DND-41 (cell line): Measurements from ENCODE around the gene FAM234A.

Experiments used
- ATAC-seq: fragments of 200-7000 bp; cut with Tn5 transposase; 3 replicates; pipeline ENCODE4 v1.9.1; 2021; ENCODE audit warnings: low read depth; ENCODE audit not compliant: insufficient read depth
- DNase-seq: peaks from one replicate; pipeline ENCODE4 v3.0.0-alpha.2; 2020
- H2AFZ ChIP-seq: 2 replicates; pipeline ENCODE4 v1.6.0; 2012; ENCODE audit warnings: low read depth, low read length
- H3K27ac ChIP-seq: 2 replicates; pipeline ENCODE4 v1.5.1; 2012; ENCODE audit warnings: low read length, inconsistent platforms
- H3K27me3 ChIP-seq: fragments of 200-600 bp; sonication (generic); 2 replicates; pipeline ENCODE4 v1.6.0; 2012; ENCODE audit warnings: low read length, mild to moderate bottlenecking, inconsistent platforms; ENCODE audit not compliant: insufficient read depth, poor library complexity
- H3K36me3 ChIP-seq: 2 replicates; pipeline ENCODE4 v1.5.1; 2012; ENCODE audit warnings: low read length, inconsistent platforms; ENCODE audit not compliant: insufficient read depth
- H3K4me1 ChIP-seq: 2 replicates; pipeline ENCODE4 v1.5.1; 2012; ENCODE audit warnings: mild to moderate bottlenecking, low read length; ENCODE audit not compliant: insufficient read depth
- H3K4me2 ChIP-seq: 2 replicates; pipeline ENCODE4 v1.6.0; 2012; ENCODE audit warnings: mild to moderate bottlenecking, moderate library complexity, low read length, inconsistent platforms; ENCODE audit not compliant: insufficient read depth
- H3K4me3 ChIP-seq, 2 experiments: fragments of 200-600 bp in 1 of 2; shearing (Covaris generic) in 1 of 2; 2 replicates each; pipeline ENCODE4 v1.5.1; 2012 to 2016; ENCODE audit warnings: inconsistent platforms in 2 of 2, low read length in 2 of 2, mild to moderate bottlenecking in 2 of 2, low read depth in 1 of 2, moderate library complexity in 1 of 2
- H3K79me2 ChIP-seq: 2 replicates; pipeline ENCODE4 v1.6.0; 2012; ENCODE audit warnings: low read length, inconsistent platforms; ENCODE audit not compliant: insufficient read depth
- H3K9ac ChIP-seq: 2 replicates; pipeline ENCODE4 v1.6.0; 2012; ENCODE audit warnings: low read depth, mild to moderate bottlenecking, inconsistent platforms, low read length, moderate library complexity
- H3K9me3 ChIP-seq: 2 replicates; pipeline ENCODE4 v1.5.1; 2012; ENCODE audit warnings: low read length, moderate library complexity, mild to moderate bottlenecking, inconsistent platforms; ENCODE audit not compliant: insufficient read depth, severe bottlenecking
- H4K20me1 ChIP-seq: 2 replicates; pipeline ENCODE4 v1.6.0; 2012; ENCODE audit warnings: low read length; ENCODE audit not compliant: insufficient read depth
- EZH2 ChIP-seq: IDR thresholded peaks from 3 replicates; pipeline ENCODE4 v1.6.1; 2012; ENCODE audit warnings: borderline replicate concordance, low read depth, mild to moderate bottlenecking, moderate library complexity, low read length, inconsistent platforms; ENCODE audit not compliant: severe bottlenecking
- TF ChIP-seq, protein P1 (sequence below): IDR thresholded peaks from 2 replicates; pipeline ENCODE4 v1.5.1; 2012; ENCODE audit warnings: borderline replicate concordance, low read length, moderate library complexity, mild to moderate bottlenecking; ENCODE audit not compliant: poor library complexity, severe bottlenecking; ENCODE audit errors: extremely low read depth

Gene FAM234A

DNA sequence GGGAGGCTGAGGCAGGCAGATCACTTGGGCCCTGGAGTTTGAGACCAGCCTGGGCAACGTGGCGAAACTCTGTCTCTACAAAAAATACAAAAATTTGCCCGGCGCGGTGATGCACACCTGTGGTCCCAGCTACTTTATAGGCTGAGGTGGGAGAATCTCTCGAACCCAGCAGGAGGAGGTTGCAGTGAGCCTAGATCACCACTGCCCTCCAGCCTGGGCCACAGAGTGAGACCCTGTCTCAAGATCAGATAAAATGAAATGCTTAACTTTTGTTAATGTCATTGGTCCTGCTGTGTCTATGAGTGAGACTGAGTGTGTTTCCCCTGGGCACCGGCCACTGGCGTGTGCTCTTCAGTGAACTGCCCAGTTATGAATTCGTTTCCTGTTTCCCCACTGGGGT, 10.5 kb downstream of the FAM234A start:
- H3K9ac ChIP-seq: no peak overlapping the region
- H3K27ac ChIP-seq: no peak overlapping the region
- H3K9me3 ChIP-seq: no peaks in the 10 kb centered on the region
- H3K4me2 ChIP-seq: no peak overlapping the region
- H3K4me1 ChIP-seq: no peaks in the 10 kb centered on the region
- H3K4me3 ChIP-seq: no peak overlapping the region
- H3K79me2 ChIP-seq: peaks cover 15% of the 10 kb centered on the region
- H3K27me3 ChIP-seq: no peaks in the 10 kb centered on the region
- peaks cover 4% of the 10 kb centered on the region for H3K36me3 ChIP-seq
- DNase-seq: no peak
- no peak overlapping the region for H2AFZ ChIP-seq
- TF ChIP-seq, protein P1, sequence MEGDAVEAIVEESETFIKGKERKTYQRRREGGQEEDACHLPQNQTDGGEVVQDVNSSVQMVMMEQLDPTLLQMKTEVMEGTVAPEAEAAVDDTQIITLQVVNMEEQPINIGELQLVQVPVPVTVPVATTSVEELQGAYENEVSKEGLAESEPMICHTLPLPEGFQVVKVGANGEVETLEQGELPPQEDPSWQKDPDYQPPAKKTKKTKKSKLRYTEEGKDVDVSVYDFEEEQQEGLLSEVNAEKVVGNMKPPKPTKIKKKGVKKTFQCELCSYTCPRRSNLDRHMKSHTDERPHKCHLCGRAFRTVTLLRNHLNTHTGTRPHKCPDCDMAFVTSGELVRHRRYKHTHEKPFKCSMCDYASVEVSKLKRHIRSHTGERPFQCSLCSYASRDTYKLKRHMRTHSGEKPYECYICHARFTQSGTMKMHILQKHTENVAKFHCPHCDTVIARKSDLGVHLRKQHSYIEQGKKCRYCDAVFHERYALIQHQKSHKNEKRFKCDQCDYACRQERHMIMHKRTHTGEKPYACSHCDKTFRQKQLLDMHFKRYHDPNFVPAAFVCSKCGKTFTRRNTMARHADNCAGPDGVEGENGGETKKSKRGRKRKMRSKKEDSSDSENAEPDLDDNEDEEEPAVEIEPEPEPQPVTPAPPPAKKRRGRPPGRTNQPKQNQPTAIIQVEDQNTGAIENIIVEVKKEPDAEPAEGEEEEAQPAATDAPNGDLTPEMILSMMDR: no peak
- no peak for TF ChIP-seq EZH2
- peaks cover 2% of the 10 kb centered on the region; the same call in 1 of the 2 replicates for H4K20me1 ChIP-seq
- ATAC-seq: no peak

DNA sequence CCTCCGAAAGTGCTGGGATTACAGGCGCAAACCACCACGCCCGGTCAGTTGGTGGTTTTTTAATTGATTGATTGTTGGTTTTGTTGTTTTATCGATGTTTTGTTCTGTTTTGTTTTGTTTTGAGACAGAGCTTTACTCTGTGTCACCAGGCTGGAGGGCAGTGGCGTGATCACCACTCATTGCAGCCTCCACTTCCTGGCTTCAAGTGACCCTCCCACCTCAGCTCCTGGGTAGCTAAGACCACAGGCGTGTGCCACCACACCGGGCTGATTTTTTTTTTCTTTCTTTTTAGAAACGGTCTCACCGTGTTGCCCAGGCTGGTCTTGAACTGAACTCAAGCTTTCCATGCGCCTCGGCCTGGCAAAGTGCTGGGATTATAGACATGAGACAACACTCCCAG, 12.4 kb downstream of the FAM234A start:
- H3K27me3 ChIP-seq: no peaks in the 10 kb centered on the region
- ATAC-seq (no peak), DNase-seq (no peak)
- no peak for TF ChIP-seq EZH2
- TF ChIP-seq, protein P1: no peak
- H4K20me1 ChIP-seq: peaks cover 2% of the 10 kb centered on the region; the same call in 1 of the 2 replicates
- H3K27ac ChIP-seq: no peak overlapping the region
- H3K36me3 ChIP-seq: peaks cover 7% of the 10 kb centered on the region
- H2AFZ ChIP-seq: no peak overlapping the region
- no peaks in the 10 kb centered on the region for H3K4me1 ChIP-seq
- H3K4me3 ChIP-seq: no peak overlapping the region
- no peaks in the 10 kb centered on the region for H3K9me3 ChIP-seq
- H3K9ac ChIP-seq: no peak overlapping the region
- peaks cover 9% of the 10 kb centered on the region for H3K79me2 ChIP-seq
- no peak overlapping the region for H3K4me2 ChIP-seq

DNA sequence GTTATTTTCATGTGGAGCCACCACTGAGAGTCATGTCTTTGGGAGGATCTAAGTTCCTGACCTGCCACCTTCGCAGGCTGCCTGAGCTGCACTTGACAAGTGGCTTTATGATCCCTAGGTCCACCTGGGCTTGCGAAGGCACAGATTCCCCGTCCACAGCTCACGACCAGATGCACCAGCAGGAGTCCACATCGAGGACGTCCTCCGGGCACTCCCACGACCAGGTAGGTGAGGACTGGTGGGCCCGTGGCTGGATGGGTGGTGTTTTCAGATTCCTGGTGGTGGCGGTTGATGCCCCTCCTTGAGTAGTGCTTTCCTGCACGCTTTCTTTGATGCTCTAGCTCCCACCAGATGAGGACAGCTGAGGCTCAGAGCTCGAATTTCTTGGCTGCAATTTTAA, 14.8 kb downstream of the FAM234A start:
- Histone ChIP-seq H3K4me2 (no peak overlapping the region), H3K27ac (no peak overlapping the region), H3K4me1 (no peaks in the 10 kb centered on the region), H4K20me1 (no peaks in the 10 kb centered on the region), H2AFZ (no peak overlapping the region), H3K36me3 (peaks cover 16% of the 10 kb centered on the region), H3K4me3 (no peak overlapping the region), H3K27me3 (no peaks in the 10 kb centered on the region), H3K9me3 (no peaks in the 10 kb centered on the region), H3K79me2 (peaks cover 6% of the 10 kb centered on the region), H3K9ac (no peak overlapping the region)
- no peak for ATAC-seq
- DNase-seq: no peak
- TF ChIP-seq EZH2: no peak
- TF ChIP-seq, protein P1: no peak
